Measurements from ENCODE around the gene MYO3B. TPM values are rescaled to one million over a fixed set of nuclear protein-coding genes. Genes with fewer than 3 reads are reported as not detected.

MYO3B gene
- total RNA-seq, 2 donors from 2014 or later = 0.09 to 0.74 TPM

DNA sequence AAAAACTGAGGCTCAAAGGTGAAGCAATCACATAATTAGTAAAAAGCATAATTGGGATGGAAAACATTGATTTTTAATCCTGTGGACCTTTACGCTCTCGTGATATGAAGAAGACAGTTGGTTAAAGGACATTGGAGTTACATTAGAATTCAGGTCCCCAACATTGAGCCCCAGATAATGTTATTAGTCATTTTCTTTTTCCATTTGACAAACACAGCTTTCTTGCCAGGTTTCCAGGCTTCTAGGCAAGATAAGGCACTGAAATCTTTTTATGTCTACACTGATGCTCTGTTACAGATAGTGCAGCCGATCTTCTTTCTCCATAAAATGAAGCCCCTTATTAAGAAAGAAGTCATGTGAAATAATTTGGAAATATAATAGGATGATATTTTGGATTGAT, 38.5 kb downstream of the MYO3B start:
- H3K27me3 ChIP-seq (replicated peaks; ENCODE audit: insufficient read depth) = no peaks in the 10 kb centered on the region
- DNase-seq (ENCODE audit: low spot score) = no peak
- H3K9me3 ChIP-seq = no peaks in the 10 kb centered on the region
- H3K4me1 ChIP-seq (replicated peaks) = peaks cover 5% of the 10 kb centered on the region
- WGBS = 90% methylated on average over 3 of the region's 3 CpGs
- H3K36me3 ChIP-seq = no peaks in the 10 kb centered on the region
- TF ChIP-seq POLR2A (IDR thresholded peaks at IDR 0.05) (no peak), POLR2AphosphoS5 (IDR thresholded peaks at IDR 0.05) (no peak)
- TF ChIP-seq, protein P1, sequence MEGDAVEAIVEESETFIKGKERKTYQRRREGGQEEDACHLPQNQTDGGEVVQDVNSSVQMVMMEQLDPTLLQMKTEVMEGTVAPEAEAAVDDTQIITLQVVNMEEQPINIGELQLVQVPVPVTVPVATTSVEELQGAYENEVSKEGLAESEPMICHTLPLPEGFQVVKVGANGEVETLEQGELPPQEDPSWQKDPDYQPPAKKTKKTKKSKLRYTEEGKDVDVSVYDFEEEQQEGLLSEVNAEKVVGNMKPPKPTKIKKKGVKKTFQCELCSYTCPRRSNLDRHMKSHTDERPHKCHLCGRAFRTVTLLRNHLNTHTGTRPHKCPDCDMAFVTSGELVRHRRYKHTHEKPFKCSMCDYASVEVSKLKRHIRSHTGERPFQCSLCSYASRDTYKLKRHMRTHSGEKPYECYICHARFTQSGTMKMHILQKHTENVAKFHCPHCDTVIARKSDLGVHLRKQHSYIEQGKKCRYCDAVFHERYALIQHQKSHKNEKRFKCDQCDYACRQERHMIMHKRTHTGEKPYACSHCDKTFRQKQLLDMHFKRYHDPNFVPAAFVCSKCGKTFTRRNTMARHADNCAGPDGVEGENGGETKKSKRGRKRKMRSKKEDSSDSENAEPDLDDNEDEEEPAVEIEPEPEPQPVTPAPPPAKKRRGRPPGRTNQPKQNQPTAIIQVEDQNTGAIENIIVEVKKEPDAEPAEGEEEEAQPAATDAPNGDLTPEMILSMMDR (IDR thresholded peaks at IDR 0.05) = no peak
- intact Hi-C loops (cut with DNase I) = no loop called here
- no peak overlapping the region for H3K4me3 ChIP-seq
- H3K27ac ChIP-seq = no peak overlapping the region

DNA sequence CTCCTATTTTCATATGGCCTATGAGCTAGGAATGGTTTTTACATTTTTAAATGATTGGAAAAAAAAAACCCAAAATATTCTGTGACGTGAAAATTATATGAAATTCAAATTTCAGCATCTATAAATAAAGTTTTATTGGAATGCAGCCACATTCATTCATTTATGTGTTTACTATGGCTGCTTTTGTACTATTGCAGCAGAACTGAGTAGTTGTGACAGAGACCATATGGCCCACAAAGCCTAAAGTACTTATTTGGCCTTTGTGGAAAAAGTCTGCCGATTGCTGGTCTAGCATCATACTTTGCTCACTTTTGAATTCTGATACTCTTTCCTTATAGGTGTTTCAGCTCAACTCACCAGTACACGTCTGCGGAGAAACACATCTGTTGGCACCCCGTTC, 39.0 kb downstream of the MYO3B start:
- intact Hi-C loops (cut with DNase I) = no loop called here
- Histone ChIP-seq H3K4me3 (no peak overlapping the region), H3K27ac (no peak overlapping the region), H3K27me3 (replicated peaks; ENCODE audit: insufficient read depth) (no peaks in the 10 kb centered on the region), H3K36me3 (no peaks in the 10 kb centered on the region), H3K9me3 (no peaks in the 10 kb centered on the region), H3K4me1 (replicated peaks) (peaks cover 5% of the 10 kb centered on the region)
- 74% methylated on average over 5 of the region's 5 CpGs for WGBS
- TF ChIP-seq POLR2A (IDR thresholded peaks at IDR 0.05) (no peak), POLR2AphosphoS5 (IDR thresholded peaks at IDR 0.05) (no peak)
- TF ChIP-seq, protein P1 (IDR thresholded peaks at IDR 0.05) = no peak
- DNase-seq (ENCODE audit: low spot score) = no peak

DNA sequence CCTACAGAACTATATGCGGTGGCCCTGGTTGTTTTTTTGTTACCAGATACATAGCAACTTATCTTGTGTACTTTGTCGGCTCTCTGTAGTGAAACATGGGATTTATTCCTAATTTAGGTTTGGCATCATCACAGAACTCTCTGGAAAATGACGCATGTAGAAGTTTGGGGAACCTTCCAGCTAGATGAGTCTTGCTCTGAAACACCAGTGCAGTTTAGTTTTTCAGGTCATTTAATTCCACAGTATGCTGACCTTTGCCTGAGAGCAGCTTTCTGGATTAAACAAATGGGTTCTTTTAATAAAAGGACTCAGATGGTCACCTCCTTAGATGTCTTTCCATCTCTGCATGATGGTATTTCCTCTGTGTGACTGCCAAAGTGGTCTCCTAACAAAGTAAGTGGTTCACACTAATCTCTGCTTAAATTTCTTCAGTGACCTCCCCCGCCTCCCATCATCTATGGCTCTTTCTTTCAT, 39.9 kb downstream of the MYO3B start:
- peak overlapping the region in 1 of 2 donors; percentile 3 for H3K27ac ChIP-seq
- H3K9me3 ChIP-seq = no peaks in the 10 kb centered on the region
- no peaks in the 10 kb centered on the region for H3K36me3 ChIP-seq
- H3K4me1 ChIP-seq (replicated peaks) = peaks cover 5% of the 10 kb centered on the region
- no peak overlapping the region for H3K4me3 ChIP-seq
- no peaks in the 10 kb centered on the region for H3K27me3 ChIP-seq (replicated peaks; ENCODE audit: insufficient read depth)
- intact Hi-C loops (cut with DNase I) = no loop called here
- DNase-seq (ENCODE audit: low spot score) = no peak
- WGBS = 69% methylated on average over 4 of the region's 4 CpGs
- no peak for TF ChIP-seq POLR2A (IDR thresholded peaks at IDR 0.05)
- TF ChIP-seq POLR2AphosphoS5 (IDR thresholded peaks at IDR 0.05) = no peak
- TF ChIP-seq, protein P1 (IDR thresholded peaks at IDR 0.05) = no peak

DNA sequence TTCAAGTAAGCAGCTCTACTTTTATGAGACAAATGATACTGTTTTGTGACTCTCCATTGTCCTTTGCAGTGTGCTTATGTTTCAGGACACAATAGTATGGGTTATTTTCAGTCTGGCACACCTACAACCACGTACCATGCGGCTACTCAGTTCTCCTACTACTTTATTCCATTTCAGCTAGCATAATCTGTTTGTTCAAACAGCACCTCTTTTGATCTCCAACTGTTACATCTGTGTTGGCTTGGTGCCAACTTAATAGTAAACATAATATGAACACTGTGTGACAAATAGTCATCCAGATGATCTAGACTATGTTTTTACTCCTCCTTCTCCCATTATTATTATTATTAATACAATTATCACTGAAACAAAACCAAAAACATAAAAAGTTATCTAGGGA, 40.5 kb downstream of the MYO3B start:
- H3K4me1 ChIP-seq (replicated peaks) = peaks cover 5% of the 10 kb centered on the region
- peak; percentile 47 for DNase-seq (ENCODE audit: low spot score)
- no peak overlapping the region for H3K4me3 ChIP-seq
- H3K27me3 ChIP-seq (replicated peaks; ENCODE audit: insufficient read depth) = no peaks in the 10 kb centered on the region
- 23% methylated on average over 2 of the region's 2 CpGs for WGBS
- intact Hi-C loops (cut with DNase I) = no loop called here
- TF ChIP-seq, protein P1 (IDR thresholded peaks at IDR 0.05) = no peak
- TF ChIP-seq POLR2A (IDR thresholded peaks at IDR 0.05) = no peak
- TF ChIP-seq POLR2AphosphoS5 (IDR thresholded peaks at IDR 0.05) = peak; percentile 70
- H3K27ac ChIP-seq = peak overlapping the region in 1 of 2 donors; percentile 3
- H3K9me3 ChIP-seq = no peaks in the 10 kb centered on the region
- no peaks in the 10 kb centered on the region for H3K36me3 ChIP-seq

DNA sequence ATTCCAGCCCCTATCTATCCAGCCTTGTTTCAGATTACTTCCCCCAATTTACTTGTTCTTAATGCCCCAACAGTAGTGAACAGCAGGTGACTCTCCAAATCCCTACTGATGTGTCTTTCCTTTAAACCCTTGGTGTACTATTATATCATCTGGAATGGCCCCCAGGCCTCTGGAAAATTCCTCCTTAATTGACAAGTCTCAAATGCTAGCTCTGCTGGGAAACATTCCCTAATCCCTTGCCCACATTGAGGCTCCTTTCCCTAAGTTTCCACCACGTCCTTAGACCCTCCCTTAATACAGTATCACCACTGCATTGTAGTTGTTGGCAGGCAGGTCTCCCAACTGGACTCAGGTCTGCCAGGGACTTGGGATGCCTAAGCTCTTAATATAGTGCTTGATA, 41.0 kb downstream of the MYO3B start:
- no peak for DNase-seq (ENCODE audit: low spot score)
- H3K4me1 ChIP-seq (replicated peaks) = peaks cover 5% of the 10 kb centered on the region
- H3K4me3 ChIP-seq = no peak overlapping the region
- no peaks in the 10 kb centered on the region for H3K9me3 ChIP-seq
- H3K27me3 ChIP-seq (replicated peaks; ENCODE audit: insufficient read depth) = no peaks in the 10 kb centered on the region
- H3K36me3 ChIP-seq = no peaks in the 10 kb centered on the region
- TF ChIP-seq POLR2A (IDR thresholded peaks at IDR 0.05) = no peak
- TF ChIP-seq, protein P1 (IDR thresholded peaks at IDR 0.05) = no peak
- TF ChIP-seq POLR2AphosphoS5 (IDR thresholded peaks at IDR 0.05) = no peak
- peak overlapping the region in 1 of 2 donors; percentile 3 for H3K27ac ChIP-seq
- intact Hi-C loops (cut with DNase I) = no loop called here
- WGBS = 52% methylated on average over 1 of the region's 1 CpG

All from prostate gland (tissue), 2 donors.